ENCODE results near the gene PTGFRN. TPM values are rescaled to one million over a fixed set of nuclear protein-coding genes. Genes with fewer than 3 reads are reported as not detected.

Gene PTGFRN
- total and polyA plus RNA-seq, 2 of the 8 experiments (the other 6 are each of a cell fraction or from before 2014, with no cell fraction given), result 13.0 to 32.6 TPM

DNA sequence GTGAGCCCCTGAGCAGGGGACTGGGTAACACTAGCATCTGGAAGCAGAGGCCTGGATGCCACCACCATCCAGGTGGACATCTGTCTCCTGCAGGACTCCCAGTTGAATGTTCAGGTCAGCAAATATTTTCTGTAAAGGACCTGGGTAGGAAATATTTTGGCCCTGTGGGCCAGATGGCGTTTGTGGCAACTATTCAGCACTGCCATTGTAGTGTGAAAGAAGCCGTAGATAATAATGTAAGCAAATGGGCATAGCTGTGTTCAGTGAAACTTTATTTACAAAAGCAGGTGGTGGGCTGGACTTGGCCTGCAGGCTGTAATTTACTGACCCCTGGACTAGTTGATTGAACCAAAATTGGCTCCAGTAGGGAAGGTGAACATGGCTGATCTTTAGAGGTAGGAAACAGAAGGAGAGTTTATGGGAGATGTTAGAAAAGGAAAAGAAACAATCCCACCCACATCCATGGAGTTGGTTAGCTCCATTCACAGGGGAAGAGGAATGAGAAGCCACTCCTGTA is 71.9 kb downstream of the PTGFRN start:
- H3K14ac ChIP-seq (ENCODE audit: insufficient read length), result no peak overlapping the region
- H3K4me2 ChIP-seq (ENCODE audit: insufficient read depth in 1 of 2, low read depth in 2 of 2, low read length in 2 of 2), result no peak overlapping the region
- H4K5ac ChIP-seq (ENCODE audit: insufficient read length, low read depth, low read length), result no peak overlapping the region
- no peak overlapping the region for H4K91ac ChIP-seq (replicated peaks; ENCODE audit: insufficient read length, low read length)
- H3K79me1 ChIP-seq (ENCODE audit: low read depth, low read length), result no peaks in the 10 kb centered on the region
- H3K4me3 ChIP-seq (ENCODE audit: extremely low read depth in 1 of 4, insufficient read depth in 2 of 4, low read depth in 3 of 4, low read length in 4 of 4), result no peak overlapping the region
- H2AK5ac ChIP-seq (ENCODE audit: low read depth, low read length), result no peak overlapping the region
- no peak overlapping the region for H2BK5ac ChIP-seq (ENCODE audit: low read depth, low read length)
- peaks cover 0 to 4% (median under 1%) of the 10 kb centered on the region in 4 experiments; a peak in 2 of 8 replicates for H3K36me3 ChIP-seq (ENCODE audit: control insufficient read depth in 2 of 4, insufficient read depth in 4 of 4, low read length in 3 of 4)
- WGBS, 2 experiments (ENCODE audit: extremely low coverage in 1 of 2, insufficient coverage in 1 of 2, insufficient read length in 1 of 2, insufficient replicate concordance in 2 of 2, low coverage in 1 of 2, low lambda C conversion rate in 2 of 2, missing lambda C conversion rate in 1 of 2), result 90% methylated on average over 2 of the region's 2 CpGs; no CpG with 5 or more reads in 1 of the 2 experiments
- H3K4ac ChIP-seq (replicated peaks; ENCODE audit: insufficient read length, low read depth, low read length), result no peak overlapping the region
- H3K23me2 ChIP-seq (ENCODE audit: low read depth, low read length), result no peaks in the 10 kb centered on the region
- H3K18ac ChIP-seq (ENCODE audit: extremely low read depth, low read length), result no peak overlapping the region
- H3K79me2 ChIP-seq (ENCODE audit: control insufficient read depth in 1 of 2, insufficient read depth in 2 of 2, low read length in 2 of 2), result no peaks in the 10 kb centered on the region
- no peaks in the 10 kb centered on the region for H3K9me3 ChIP-seq (ENCODE audit: insufficient read depth in 2 of 2, low read depth in 1 of 2, low read length in 1 of 2)
- H3K27ac ChIP-seq (ENCODE audit: low read depth, low read length), result no peak overlapping the region
- no peak for DNase-seq (ENCODE audit: low read depth in 1 of 2, low spot score in 2 of 2)
- CTCF ChIA-PET (ENCODE audit: partially characterized antibody), result interaction anchor here (1.1 to 2.5 kb wide), 5 partner anchors 15 to 80 kb away, joined by 3 to 8 read pairs (median 3); partner anchors contain the start of gene CD101
- POLR2A ChIA-PET (ENCODE audit: partially characterized antibody), result no interaction called here
- H2BK15ac ChIP-seq (ENCODE audit: low read length), result no peak overlapping the region
- H2BK20ac ChIP-seq (ENCODE audit: low read length), result no peak overlapping the region
- H4K20me1 ChIP-seq (replicated peaks in 1 of 2; ENCODE audit: control insufficient read depth in 1 of 2, insufficient read depth in 2 of 2, low read length in 2 of 2), result peaks cover 0 to 1% of the 10 kb centered on the region in 2 experiments
- no peak overlapping the region for H2AFZ ChIP-seq (ENCODE audit: low read length)
- H3K4me1 ChIP-seq (replicated peaks in 1 of 4; ENCODE audit: control insufficient read depth in 3 of 4, insufficient read depth in 4 of 4, low read length in 3 of 4), result peaks cover 0 to 8% (median 3%) of the 10 kb centered on the region in 4 experiments; a peak in 3 of 7 replicates
- H4K8ac ChIP-seq (ENCODE audit: extremely low read depth, insufficient read depth, low read length), result no peak overlapping the region
- no peaks in the 10 kb centered on the region for H3K27me3 ChIP-seq (replicated peaks in 1 of 4; ENCODE audit: control insufficient read depth in 3 of 4, extremely low read depth in 1 of 4, insufficient read depth in 3 of 4, low read length in 3 of 4)
- H2BK12ac ChIP-seq (ENCODE audit: low read depth, low read length), result no peak overlapping the region
- no peak overlapping the region for H2BK120ac ChIP-seq (replicated peaks; ENCODE audit: low read depth, low read length)
- FAIRE-seq, result no peak
- no peak for TF ChIP-seq TBP (IDR thresholded peaks at IDR 0.05; ENCODE audit: low read depth, low read length)
- TF ChIP-seq RXRA (IDR thresholded peaks at IDR 0.05; ENCODE audit: insufficient read depth, low read depth, low read length), result no peak
- no peak for TF ChIP-seq SP4 (IDR thresholded peaks at IDR 0.05; ENCODE audit: low read length)
- no peak overlapping the region for H3K9ac ChIP-seq (replicated peaks in 1 of 4; ENCODE audit: extremely low read depth in 1 of 4, low read depth in 3 of 4, low read length in 3 of 4)
- no peak overlapping the region for H3K56ac ChIP-seq (replicated peaks; ENCODE audit: insufficient read length, low read depth, low read length)
- H3K23ac ChIP-seq (ENCODE audit: insufficient read length), result no peak overlapping the region

Data from H1 (cell line).